A549 (cell line): Measurements from ENCODE around the gene PCDH9. TPM values are rescaled to one million over a fixed set of nuclear protein-coding genes. Genes with fewer than 3 reads are reported as not detected.

ENCODE experiments used
- ATAC-seq, 2 experiments: fragments of 200-7000 bp in 1 of 2; fragments of >200 bp in 1 of 2; cut with Nextera tagmentation in 1 of 2; cut with Tn5 transposase in 1 of 2; 3 replicates each; pipeline versions ENCODE4 v1.8.0 to v1.9.1; 2018 to 2020; ENCODE audit warnings: mild to moderate bottlenecking in 1 of 2, moderate library complexity in 1 of 2
- CTCF ChIA-PET: fragments of 300-600 bp; sonication (Branson Sonifier 250); formaldehyde crosslinking; extraction: SDS; loops from one replicate; lab custom pipeline; 2021; ENCODE audit warnings: antibody characterized with exemption, inconsistent platforms; lab: Yijun Ruan, JAX
- POLR2A ChIA-PET: fragments of 350-600 bp; formaldehyde crosslinking; extraction: SDS; loops from one replicate; lab custom pipeline; 2021; ENCODE audit warnings: antibody characterized with exemption, inconsistent platforms; lab: Yijun Ruan, JAX
- DNase-seq, 2 experiments: peaks; one replicate each; pipeline versions ENCODE4 v3.0.0 to v3.0.0-alpha.2; 2011 to 2016; ENCODE audit warnings: low read depth in 1 of 2, low spot score in 1 of 2
- FAIRE-seq: peaks from 2 replicates; lab custom pipeline; 2011; peaks lifted over from hg19 to GRCh38; lab: Jason Lieb, UNC
- H3K27ac ChIP-seq, 2 experiments: fragments of >200 bp; sonication (Bioruptor Twin); formaldehyde crosslinking; 3 replicates each; pipeline ENCODE4 v1.5.1; 2016 to 2017
- H3K4me1 ChIP-seq: fragments of >200 bp; sonication (Bioruptor Twin); formaldehyde crosslinking; 3 replicates; pipeline ENCODE4 v1.6.1; 2016
- H3K4me2 ChIP-seq: fragments of >200 bp; sonication (Bioruptor Twin); formaldehyde crosslinking; 3 replicates; pipeline ENCODE4 v1.6.1; 2016
- H3K4me3 ChIP-seq: fragments of >200 bp; sonication (Bioruptor Twin); formaldehyde crosslinking; 3 replicates; pipeline ENCODE4 v1.5.1; 2016
- H3K9me3 ChIP-seq: fragments of >200 bp; sonication (Bioruptor Twin); formaldehyde crosslinking; 3 replicates; pipeline ENCODE4 v1.6.1; 2016
- BCL3 ChIP-seq: fragments of >200 bp; sonication (Bioruptor Twin); formaldehyde crosslinking; IDR thresholded peaks from 3 replicates; pipeline ENCODE4 v1.6.1; 2016
- CBX2 ChIP-seq: fragments of 200-600 bp; sonication (generic); IDR thresholded peaks from 2 replicates; pipeline ENCODE4 v1.6.1; 2016; ENCODE audit warnings: low read depth, mild to moderate bottlenecking, borderline replicate concordance
- E2F6 ChIP-seq: IDR thresholded peaks from 2 replicates; pipeline ENCODE4 v1.6.1; 2012; ENCODE audit warnings: low read depth, borderline replicate concordance
- ESRRA ChIP-seq: fragments of 150-350 bp; IDR thresholded peaks from 2 replicates; pipeline ENCODE4 v1.6.1; 2014; ENCODE audit warnings: mild to moderate bottlenecking, low read length, borderline replicate concordance
- FOSL2 ChIP-seq, 2 experiments: fragments of 450-650 bp in 1 of 2; fragments of >200 bp in 1 of 2; sonication (Bioruptor Twin) in 1 of 2; formaldehyde crosslinking; IDR thresholded peaks; 2 replicates each; pipeline versions ENCODE4 v1.5.0 to v1.6.1; 2016 to 2020; ENCODE audit warnings: mild to moderate bottlenecking in 1 of 2, moderate library complexity in 1 of 2
- GATA3 ChIP-seq: IDR thresholded peaks from 2 replicates; pipeline ENCODE4 v1.6.1; 2012; ENCODE audit warnings: borderline replicate concordance
- HDAC2 ChIP-seq: fragments of 200-600 bp; sonication (generic); IDR thresholded peaks from 2 replicates; pipeline ENCODE4 v1.6.1; 2016
- HES2 ChIP-seq: fragments of >200 bp; sonication (Bioruptor Twin); formaldehyde crosslinking; IDR thresholded peaks from 2 replicates; pipeline ENCODE4 v1.6.1; 2016
- HOXB5 ChIP-seq: fragments of 250-450 bp; sonication (Bioruptor Pico); IDR thresholded peaks from 2 replicates; pipeline ENCODE4 v1.5.0; 2020; ENCODE audit warnings: mild to moderate bottlenecking, moderate library complexity
- JUNB ChIP-seq: fragments of >200 bp; sonication (Bioruptor Twin); formaldehyde crosslinking; IDR thresholded peaks from 2 replicates; pipeline ENCODE4 v1.6.1; 2016
- KDM5A ChIP-seq: fragments of 200-600 bp; sonication (generic); IDR thresholded peaks from 2 replicates; pipeline ENCODE4 v1.6.1; 2016; ENCODE audit warnings: antibody characterized with exemption, mild to moderate bottlenecking
- MYC ChIP-seq: IDR thresholded peaks from 2 replicates; pipeline ENCODE4 v1.6.1; 2012; ENCODE audit warnings: mild to moderate bottlenecking, inconsistent platforms, low read length, improper control_type of control experiment, borderline replicate concordance
- NFE2L2 ChIP-seq: fragments of 150-350 bp; conservative IDR thresholded peaks from 2 replicates; pipeline ENCODE4 v1.6.1; 2014; ENCODE audit warnings: low read length
- NR3C1 ChIP-seq: fragments of >200 bp; sonication (Bioruptor Twin); formaldehyde crosslinking; IDR thresholded peaks from 3 replicates; pipeline ENCODE4 v1.6.1; 2017
- PBX3 ChIP-seq: IDR thresholded peaks from 2 replicates; pipeline ENCODE4 v1.6.1; 2012
- PHF8 ChIP-seq: fragments of 200-600 bp; sonication (generic); IDR thresholded peaks from 2 replicates; pipeline ENCODE4 v1.6.1; 2016; ENCODE audit warnings: low read depth, mild to moderate bottlenecking, antibody characterized with exemption, moderate library complexity, borderline replicate concordance
- POLR2A ChIP-seq: IDR thresholded peaks from 2 replicates; pipeline ENCODE4 v1.6.1; 2012; ENCODE audit warnings: mild to moderate bottlenecking, low read length
- POLR2AphosphoS2 ChIP-seq: conservative IDR thresholded peaks from 2 replicates; pipeline ENCODE4 v1.6.1; 2012; ENCODE audit warnings: low read length, improper control_type of control experiment, inconsistent platforms
- RAD21 ChIP-seq, 2 experiments: fragments of >200 bp in 1 of 2; sonication (Bioruptor Twin) in 1 of 2; formaldehyde crosslinking in 1 of 2; IDR thresholded peaks in 1 of 2; conservative IDR thresholded peaks in 1 of 2; 2 replicates in 1 of 2; 3 replicates in 1 of 2; pipeline ENCODE4 v1.6.1; 2012 to 2018; ENCODE audit warnings: inconsistent platforms in 1 of 2
- RCOR1 ChIP-seq: fragments of 150-350 bp; IDR thresholded peaks from 2 replicates; pipeline ENCODE4 v1.6.1; 2014; ENCODE audit warnings: antibody characterized with exemption, low read length, low read depth
- SMC3 ChIP-seq: fragments of >200 bp; sonication (Bioruptor Twin); formaldehyde crosslinking; IDR thresholded peaks from 3 replicates; pipeline ENCODE4 v1.6.1; 2018; ENCODE audit warnings: inconsistent platforms
- ZC3H11A ChIP-seq: fragments of 450-650 bp; IDR thresholded peaks from 2 replicates; pipeline ENCODE4 v1.6.1; 2014; ENCODE audit warnings: antibody characterized with exemption, mild to moderate bottlenecking
- ZFP36 ChIP-seq: fragments of 450-650 bp; IDR thresholded peaks from 2 replicates; pipeline ENCODE4 v1.6.1; 2014; ENCODE audit warnings: borderline replicate concordance; ENCODE audit not compliant: partially characterized antibody
- ZSCAN20 ChIP-seq: fragments of 250-450 bp; sonication (Bioruptor Pico); IDR thresholded peaks from 2 replicates; pipeline ENCODE4 v1.8.0; 2022; ENCODE audit warnings: mild to moderate bottlenecking, moderate library complexity
- WGBS: methylation state at CpG from one replicate; pipeline ENCODE4 v1.1.6; 2017; ENCODE audit errors: missing lambda C conversion rate; 5-methylcytosine and 5-hydroxymethylcytosine counted together
- polyA plus RNA-seq, 4 experiments: library from polyadenylated mRNA; depleted of rRNA in 3 of 4; stranded (reverse); fragments of >200 nt; fragmentation: RNase III in 1 of 4; extraction: RNeasy Plus Mini Kit Qiagen cat#74134 plus additional on column Dnase treatment in 1 of 4; gene quantifications; 2 replicates in 3 of 4; 3 replicates in 1 of 4; pipeline ENCODE4 v1.2.3, GENCODE V29; 2011 to 2017
- TF ChIP-seq, protein P1 (sequence below): fragments of 200-600 bp; sonication (generic); IDR thresholded peaks from 2 replicates; pipeline ENCODE4 v1.6.1; 2016; ENCODE audit warnings: antibody characterized with exemption, mild to moderate bottlenecking, moderate library complexity

The PCDH9 gene
- polyA plus RNA-seq, 2 of the 4 experiments (the other 2 are of a cell fraction), result 16.0 to 29.5 TPM

GRCh38 chr13:66359393-66359792 is 870.7 kb downstream of the PCDH9 start:
- H3K27ac ChIP-seq, result no peak overlapping the region
- peaks cover 4% of the 10 kb centered on the region; the same call in 1 of the 3 replicates for H3K4me1 ChIP-seq
- TF ChIP-seq PHF8 (no peak), KDM5A (no peak), HDAC2 (no peak), PBX3 (no peak), CBX2 (no peak), NR3C1 (no peak), HES2 (no peak)
- TF ChIP-seq, all 56 proteins: peak for 0
- DNase-seq, result no peak
- Histone ChIP-seq H3K9me3 (no peaks in the 10 kb centered on the region), H3K4me3 (no peak overlapping the region), H3K4me2 (no peak overlapping the region)
- ChIA-PET CTCF (no interaction called here), POLR2A (no interaction called here)
- ATAC-seq, result no peak
- no peak for FAIRE-seq
- 82% methylated on average over 3 of the region's 3 CpGs for WGBS

DNA sequence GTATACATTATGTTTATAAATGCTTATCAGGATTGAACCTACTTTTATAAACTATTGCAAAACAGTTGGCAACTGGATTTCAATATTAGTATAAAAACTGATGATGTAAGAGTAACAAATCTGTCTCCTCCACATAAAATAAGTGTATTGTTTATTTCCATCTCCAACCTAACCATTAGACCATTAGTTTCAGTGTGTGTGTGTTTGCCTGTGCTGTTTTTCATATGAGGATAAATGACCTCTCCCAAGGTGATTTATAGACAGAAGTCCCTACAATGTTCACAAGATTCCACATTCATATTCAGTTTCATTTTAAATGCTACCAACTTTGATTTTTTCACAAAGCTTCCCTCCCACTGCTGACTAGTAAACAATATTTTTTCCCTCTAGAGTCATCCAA is 871.6 kb downstream of the PCDH9 start:
- Histone ChIP-seq H3K4me3 (no peak overlapping the region), H3K4me1 (peaks cover 13% of the 10 kb centered on the region; the same call in 2 of the 3 replicates), H3K4me2 (no peak overlapping the region), H3K9me3 (no peaks in the 10 kb centered on the region), H3K27ac (no peak overlapping the region)
- no peak for ATAC-seq
- ChIA-PET POLR2A (no interaction called here), CTCF (no interaction called here)
- DNase-seq, result no peak
- FAIRE-seq, result no peak
- no peak for TF ChIP-seq RCOR1
- TF ChIP-seq HOXB5 (CRISPR knock-in tag), result no peak
- TF ChIP-seq CBX2, result no peak
- no peak for TF ChIP-seq MYC
- no peak for TF ChIP-seq RAD21 (conservative IDR thresholded peaks at IDR 0.05 in 1 of 2, IDR thresholded peaks at IDR 0.05 in 1 of 2)
- no peak for TF ChIP-seq ZC3H11A
- no peak for TF ChIP-seq HES2
- no peak for TF ChIP-seq ESRRA
- no peak for TF ChIP-seq BCL3
- TF ChIP-seq POLR2AphosphoS2, result no peak
- TF ChIP-seq FOSL2 (IDR thresholded peaks at IDR 0.05), result no peak
- TF ChIP-seq FOSL2 (CRISPR knock-in tag; IDR thresholded peaks at IDR 0.05), result no peak

DNA sequence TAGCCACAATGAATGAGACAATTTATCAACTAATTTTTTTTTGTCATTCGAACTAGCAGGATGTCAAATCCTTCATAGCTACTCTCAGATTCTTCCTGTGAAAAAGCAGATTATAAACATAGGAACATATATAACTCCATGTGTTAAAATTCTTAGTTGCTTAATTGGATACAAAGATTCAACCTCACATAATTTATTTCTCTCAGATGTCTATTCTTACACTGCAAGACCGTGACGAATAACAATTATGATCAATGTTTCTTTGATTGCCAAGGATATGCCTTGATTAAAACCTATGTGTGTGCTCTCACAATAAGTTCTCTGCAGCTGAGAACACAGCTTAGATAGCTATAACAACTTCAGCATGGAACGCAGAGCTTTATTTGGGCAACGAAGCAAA is 872.7 kb downstream of the PCDH9 start:
- CTCF ChIA-PET, result no interaction called here
- POLR2A ChIA-PET, result no interaction called here
- no peak overlapping the region for H3K27ac ChIP-seq
- H3K4me2 ChIP-seq, result no peak overlapping the region
- H3K4me1 ChIP-seq, result peaks cover 19% of the 10 kb centered on the region; the same call in 2 of the 3 replicates
- no peak for DNase-seq
- no peak for ATAC-seq
- H3K4me3 ChIP-seq, result no peak overlapping the region
- no peak for FAIRE-seq
- no peaks in the 10 kb centered on the region for H3K9me3 ChIP-seq
- TF ChIP-seq ZFP36 (no peak), PBX3 (no peak), RCOR1 (no peak), POLR2A (no peak), GATA3 (no peak), CBX2 (no peak), JUNB (no peak), NFE2L2 (no peak), ZSCAN20 (CRISPR knock-in tag) (no peak), SMC3 (no peak), E2F6 (no peak)
- TF ChIP-seq, protein P1, sequence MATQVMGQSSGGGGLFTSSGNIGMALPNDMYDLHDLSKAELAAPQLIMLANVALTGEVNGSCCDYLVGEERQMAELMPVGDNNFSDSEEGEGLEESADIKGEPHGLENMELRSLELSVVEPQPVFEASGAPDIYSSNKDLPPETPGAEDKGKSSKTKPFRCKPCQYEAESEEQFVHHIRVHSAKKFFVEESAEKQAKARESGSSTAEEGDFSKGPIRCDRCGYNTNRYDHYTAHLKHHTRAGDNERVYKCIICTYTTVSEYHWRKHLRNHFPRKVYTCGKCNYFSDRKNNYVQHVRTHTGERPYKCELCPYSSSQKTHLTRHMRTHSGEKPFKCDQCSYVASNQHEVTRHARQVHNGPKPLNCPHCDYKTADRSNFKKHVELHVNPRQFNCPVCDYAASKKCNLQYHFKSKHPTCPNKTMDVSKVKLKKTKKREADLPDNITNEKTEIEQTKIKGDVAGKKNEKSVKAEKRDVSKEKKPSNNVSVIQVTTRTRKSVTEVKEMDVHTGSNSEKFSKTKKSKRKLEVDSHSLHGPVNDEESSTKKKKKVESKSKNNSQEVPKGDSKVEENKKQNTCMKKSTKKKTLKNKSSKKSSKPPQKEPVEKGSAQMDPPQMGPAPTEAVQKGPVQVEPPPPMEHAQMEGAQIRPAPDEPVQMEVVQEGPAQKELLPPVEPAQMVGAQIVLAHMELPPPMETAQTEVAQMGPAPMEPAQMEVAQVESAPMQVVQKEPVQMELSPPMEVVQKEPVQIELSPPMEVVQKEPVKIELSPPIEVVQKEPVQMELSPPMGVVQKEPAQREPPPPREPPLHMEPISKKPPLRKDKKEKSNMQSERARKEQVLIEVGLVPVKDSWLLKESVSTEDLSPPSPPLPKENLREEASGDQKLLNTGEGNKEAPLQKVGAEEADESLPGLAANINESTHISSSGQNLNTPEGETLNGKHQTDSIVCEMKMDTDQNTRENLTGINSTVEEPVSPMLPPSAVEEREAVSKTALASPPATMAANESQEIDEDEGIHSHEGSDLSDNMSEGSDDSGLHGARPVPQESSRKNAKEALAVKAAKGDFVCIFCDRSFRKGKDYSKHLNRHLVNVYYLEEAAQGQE, result no peak
- WGBS, result 91% methylated on average over 5 of the region's 5 CpGs
